Measurements from ENCODE around the gene COTL1. TPM values are rescaled to one million over a fixed set of nuclear protein-coding genes. Genes with fewer than 3 reads are reported as not detected.

Gene COTL1
- total and polyA plus RNA-seq, 2 donors = 117 to 145 TPM

GRCh38 chr16:84568066-84568465, 49.8 kb downstream of the COTL1 start:
- peaks cover 0 to 16% of the 10 kb centered on the region in 2 donors for H3K9me3 ChIP-seq (ENCODE audit: control insufficient read depth in 2 of 2, insufficient read depth in 1 of 2, low read length in 1 of 2)
- no peak for DNase-seq (ENCODE audit: low read depth in 6 of 9, low spot score in 9 of 9)
- H3K36me3 ChIP-seq (ENCODE audit: control insufficient read depth in 2 of 2, insufficient read depth in 2 of 2, low read length in 1 of 2) = peaks cover 3 to 11% of the 10 kb centered on the region in 2 donors
- H3K4me3 ChIP-seq (ENCODE audit: low read length in 2 of 2) = no peak overlapping the region
- H3K27ac ChIP-seq (ENCODE audit: low read depth in 1 of 2, low read length in 1 of 2) = no peak overlapping the region
- H3K4me1 ChIP-seq (ENCODE audit: control insufficient read depth in 2 of 2, insufficient read depth in 2 of 2, low read length in 2 of 2) = peaks cover 0 to 2% of the 10 kb centered on the region in 2 donors
- 96% methylated on average over 9 of the region's 9 CpGs for WGBS
- no peaks in the 10 kb centered on the region for H3K27me3 ChIP-seq (ENCODE audit: control insufficient read depth in 2 of 2, insufficient read depth in 1 of 2, low read length in 1 of 2)

GRCh38 chr16:84567286-84567962, 50.5 kb downstream of the COTL1 start:
- Histone ChIP-seq H3K4me1 (ENCODE audit: control insufficient read depth in 2 of 2, insufficient read depth in 2 of 2, low read length in 2 of 2) (peaks cover 0 to 2% of the 10 kb centered on the region in 2 donors), H3K27me3 (ENCODE audit: control insufficient read depth in 2 of 2, insufficient read depth in 1 of 2, low read length in 1 of 2) (no peaks in the 10 kb centered on the region), H3K27ac (ENCODE audit: low read depth in 1 of 2, low read length in 1 of 2) (no peak overlapping the region), H3K9me3 (ENCODE audit: control insufficient read depth in 2 of 2, insufficient read depth in 1 of 2, low read length in 1 of 2) (peaks cover 0 to 16% of the 10 kb centered on the region in 2 donors), H3K36me3 (ENCODE audit: control insufficient read depth in 2 of 2, insufficient read depth in 2 of 2, low read length in 1 of 2) (peaks cover 3 to 11% of the 10 kb centered on the region in 2 donors), H3K4me3 (ENCODE audit: low read length in 2 of 2) (no peak overlapping the region)
- DNase-seq (ENCODE audit: low read depth in 6 of 9, low spot score in 9 of 9) = no peak
- 97% methylated on average over 16 of the region's 16 CpGs for WGBS

DNA sequence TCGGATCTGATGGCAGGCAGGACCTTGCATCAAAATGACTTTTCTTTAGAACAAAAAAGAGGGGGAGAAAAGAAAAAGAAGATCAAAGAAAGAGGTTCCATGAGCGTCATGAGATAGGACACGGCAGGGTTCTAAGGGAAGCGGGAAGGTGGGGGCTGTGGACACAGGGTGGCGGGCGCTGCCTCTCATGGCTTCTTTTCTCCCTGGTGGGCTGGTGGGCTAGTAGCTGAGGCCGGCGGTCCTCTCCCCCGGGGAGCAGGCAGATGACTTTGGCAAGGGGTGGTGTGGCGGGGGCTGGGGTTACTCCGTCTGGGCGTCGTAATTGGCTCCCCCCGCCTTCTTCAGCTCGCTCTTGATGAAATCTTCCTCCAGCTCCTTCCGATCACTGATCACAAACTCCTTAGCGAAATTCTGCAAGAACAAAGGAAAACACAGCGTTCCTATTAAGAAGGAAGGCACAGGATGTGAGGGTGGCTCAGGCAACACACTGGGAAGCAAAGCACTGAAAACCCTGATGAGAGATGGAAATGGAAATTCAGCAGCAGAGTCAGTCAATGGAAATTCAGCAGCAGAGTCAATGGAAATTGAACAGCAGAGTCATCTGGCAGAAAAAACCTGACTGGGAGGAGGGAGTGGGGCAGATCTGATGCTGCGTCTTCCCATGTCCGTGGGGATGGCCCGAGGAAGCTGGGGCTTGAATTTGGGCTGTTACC, 51.2 kb downstream of the COTL1 start:
- Histone ChIP-seq H3K36me3 (ENCODE audit: control insufficient read depth in 2 of 2, insufficient read depth in 2 of 2, low read length in 1 of 2) (peaks cover 3 to 11% of the 10 kb centered on the region in 2 donors), H3K27ac (ENCODE audit: low read depth in 1 of 2, low read length in 1 of 2) (no peak overlapping the region), H3K9me3 (ENCODE audit: control insufficient read depth in 2 of 2, insufficient read depth in 1 of 2, low read length in 1 of 2) (peaks cover 0 to 12% of the 10 kb centered on the region in 2 donors), H3K27me3 (ENCODE audit: control insufficient read depth in 2 of 2, insufficient read depth in 1 of 2, low read length in 1 of 2) (no peaks in the 10 kb centered on the region), H3K4me1 (ENCODE audit: control insufficient read depth in 2 of 2, insufficient read depth in 2 of 2, low read length in 2 of 2) (peaks cover 0 to 2% of the 10 kb centered on the region in 2 donors), H3K4me3 (ENCODE audit: low read length in 2 of 2) (no peak overlapping the region)
- DNase-seq (ENCODE audit: low read depth in 6 of 9, low spot score in 9 of 9) = no peak
- 98% methylated on average over 21 of the region's 21 CpGs for WGBS

GRCh38 chr16:84565669-84566495, 52.0 kb downstream of the COTL1 start:
- H3K27me3 ChIP-seq (ENCODE audit: control insufficient read depth in 2 of 2, insufficient read depth in 1 of 2, low read length in 1 of 2) = no peaks in the 10 kb centered on the region
- no peak overlapping the region for H3K4me3 ChIP-seq (ENCODE audit: low read length in 2 of 2)
- whole genome bisulfite sequencing = 95% methylated on average over 22 of the region's 22 CpGs
- H3K36me3 ChIP-seq (ENCODE audit: control insufficient read depth in 2 of 2, insufficient read depth in 2 of 2, low read length in 1 of 2) = peaks cover 3 to 11% of the 10 kb centered on the region in 2 donors
- H3K4me1 ChIP-seq (ENCODE audit: control insufficient read depth in 2 of 2, insufficient read depth in 2 of 2, low read length in 2 of 2) = peaks cover 0 to 2% of the 10 kb centered on the region in 2 donors
- no peak overlapping the region for H3K27ac ChIP-seq (ENCODE audit: low read depth in 1 of 2, low read length in 1 of 2)
- peaks cover 0 to 4% of the 10 kb centered on the region in 2 donors for H3K9me3 ChIP-seq (ENCODE audit: control insufficient read depth in 2 of 2, insufficient read depth in 1 of 2, low read length in 1 of 2)
- DNase-seq (ENCODE audit: low read depth in 6 of 9, low spot score in 9 of 9) = no peak

DNA sequence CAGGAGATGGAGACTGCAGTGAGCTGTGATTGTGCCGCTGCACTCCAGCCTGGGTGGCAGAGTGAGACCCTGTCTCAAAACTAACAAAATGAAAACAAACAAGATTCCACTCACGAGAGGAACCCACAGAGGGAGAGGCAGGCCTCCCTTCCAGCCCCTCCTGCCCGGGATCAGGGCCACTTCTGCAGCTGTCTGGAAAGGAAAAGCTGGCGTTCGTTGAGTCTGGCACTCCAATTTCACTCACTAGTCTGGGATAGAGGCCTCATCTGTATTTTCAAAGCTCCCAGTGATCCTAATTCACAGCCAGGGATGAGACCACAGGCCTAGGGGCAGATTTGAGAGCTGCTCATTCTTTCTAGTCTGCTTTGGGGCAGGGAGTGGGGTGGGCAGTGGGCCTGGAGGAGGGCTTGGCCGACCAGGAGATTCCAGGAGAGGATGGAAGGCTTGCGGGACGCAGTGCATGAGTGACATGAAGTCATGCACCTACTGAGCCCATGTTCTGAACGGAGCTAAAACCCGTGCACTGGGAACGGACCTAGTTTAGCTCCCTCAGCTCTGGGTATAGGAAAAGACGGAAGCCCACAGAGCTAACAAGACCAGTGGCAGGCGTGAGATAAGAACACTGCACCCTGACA, 54.0 kb downstream of the COTL1 start:
- peaks cover 3 to 11% of the 10 kb centered on the region in 2 donors for H3K36me3 ChIP-seq (ENCODE audit: control insufficient read depth in 2 of 2, insufficient read depth in 2 of 2, low read length in 1 of 2)
- H3K4me3 ChIP-seq (ENCODE audit: low read length in 2 of 2) = no peak overlapping the region
- no peaks in the 10 kb centered on the region for H3K9me3 ChIP-seq (ENCODE audit: control insufficient read depth in 2 of 2, insufficient read depth in 1 of 2, low read length in 1 of 2)
- no peak overlapping the region for H3K27ac ChIP-seq (ENCODE audit: low read depth in 1 of 2, low read length in 1 of 2)
- 87% methylated on average over 13 of the region's 13 CpGs for WGBS
- DNase-seq (ENCODE audit: low read depth in 6 of 9, low spot score in 9 of 9) = no peak
- no peaks in the 10 kb centered on the region for H3K4me1 ChIP-seq (ENCODE audit: control insufficient read depth in 2 of 2, insufficient read depth in 2 of 2, low read length in 2 of 2)
- H3K27me3 ChIP-seq (ENCODE audit: control insufficient read depth in 2 of 2, insufficient read depth in 1 of 2, low read length in 1 of 2) = no peaks in the 10 kb centered on the region

GRCh38 chr16:84563064-84563715, 54.7 kb downstream of the COTL1 start:
- Histone ChIP-seq H3K27me3 (ENCODE audit: control insufficient read depth in 2 of 2, insufficient read depth in 1 of 2, low read length in 1 of 2) (no peaks in the 10 kb centered on the region), H3K9me3 (ENCODE audit: control insufficient read depth in 2 of 2, insufficient read depth in 1 of 2, low read length in 1 of 2) (no peaks in the 10 kb centered on the region), H3K4me3 (ENCODE audit: low read length in 2 of 2) (no peak overlapping the region), H3K4me1 (ENCODE audit: control insufficient read depth in 2 of 2, insufficient read depth in 2 of 2, low read length in 2 of 2) (no peaks in the 10 kb centered on the region), H3K36me3 (ENCODE audit: control insufficient read depth in 2 of 2, insufficient read depth in 2 of 2, low read length in 1 of 2) (peaks cover 3 to 11% of the 10 kb centered on the region in 2 donors), H3K27ac (ENCODE audit: low read depth in 1 of 2, low read length in 1 of 2) (no peak overlapping the region)
- 90% methylated on average over 7 of the region's 7 CpGs for WGBS
- no peak for DNase-seq (ENCODE audit: low read depth in 6 of 9, low spot score in 9 of 9)

DNA sequence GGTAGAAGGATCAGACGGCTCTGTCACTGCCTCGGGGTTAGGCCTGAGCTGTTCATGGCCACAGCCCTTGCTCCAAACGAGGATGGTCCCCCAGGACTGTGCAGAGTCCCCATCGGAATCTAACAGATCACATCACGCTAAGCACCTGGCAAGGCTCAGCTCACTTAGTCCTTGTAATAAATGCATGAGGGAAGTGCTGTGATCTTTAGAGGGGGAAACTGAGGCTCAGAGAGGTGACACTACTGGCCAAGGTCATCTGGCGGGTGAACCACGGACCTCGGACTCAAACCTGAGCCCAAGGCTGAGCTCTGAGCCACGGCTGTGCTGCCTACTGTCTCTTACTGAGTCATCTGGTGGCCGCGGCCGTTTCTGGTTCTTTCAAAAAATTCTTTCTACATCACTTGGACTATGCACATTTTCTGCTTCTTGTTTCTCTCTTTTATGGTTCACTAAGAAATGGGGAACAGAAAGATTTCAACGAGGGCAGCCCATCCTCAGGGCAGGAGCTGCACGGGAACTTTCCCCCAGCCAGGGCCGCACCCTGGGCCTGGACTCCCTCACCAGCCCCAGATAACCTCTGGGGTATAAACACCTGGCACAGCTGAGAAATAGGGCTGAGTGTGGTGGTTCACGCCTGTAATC, 55.6 kb downstream of the COTL1 start:
- 90% methylated on average over 16 of the region's 16 CpGs for WGBS
- Histone ChIP-seq H3K9me3 (ENCODE audit: control insufficient read depth in 2 of 2, insufficient read depth in 1 of 2, low read length in 1 of 2) (no peaks in the 10 kb centered on the region), H3K4me1 (ENCODE audit: control insufficient read depth in 2 of 2, insufficient read depth in 2 of 2, low read length in 2 of 2) (no peaks in the 10 kb centered on the region), H3K4me3 (ENCODE audit: low read length in 2 of 2) (no peak overlapping the region), H3K27me3 (ENCODE audit: control insufficient read depth in 2 of 2, insufficient read depth in 1 of 2, low read length in 1 of 2) (no peaks in the 10 kb centered on the region), H3K36me3 (ENCODE audit: control insufficient read depth in 2 of 2, insufficient read depth in 2 of 2, low read length in 1 of 2) (peaks cover 3 to 11% of the 10 kb centered on the region in 2 donors), H3K27ac (ENCODE audit: low read depth in 1 of 2, low read length in 1 of 2) (no peak overlapping the region)
- DNase-seq (ENCODE audit: low read depth in 6 of 9, low spot score in 9 of 9) = no peak

GRCh38 chr16:84561291-84561690, 56.6 kb downstream of the COTL1 start:
- H3K27me3 ChIP-seq (ENCODE audit: control insufficient read depth in 2 of 2, insufficient read depth in 1 of 2, low read length in 1 of 2) = no peaks in the 10 kb centered on the region
- no peak overlapping the region for H3K4me3 ChIP-seq (ENCODE audit: low read length in 2 of 2)
- no peaks in the 10 kb centered on the region for H3K4me1 ChIP-seq (ENCODE audit: control insufficient read depth in 2 of 2, insufficient read depth in 2 of 2, low read length in 2 of 2)
- H3K36me3 ChIP-seq (ENCODE audit: control insufficient read depth in 2 of 2, insufficient read depth in 2 of 2, low read length in 1 of 2) = peaks cover 0 to 8% of the 10 kb centered on the region in 2 donors
- no peaks in the 10 kb centered on the region for H3K9me3 ChIP-seq (ENCODE audit: control insufficient read depth in 2 of 2, insufficient read depth in 1 of 2, low read length in 1 of 2)
- WGBS = 95% methylated on average over 7 of the region's 7 CpGs
- H3K27ac ChIP-seq (ENCODE audit: low read depth in 1 of 2, low read length in 1 of 2) = no peak overlapping the region
- no peak for DNase-seq (ENCODE audit: low read depth in 6 of 9, low spot score in 9 of 9)
